GM23338 (cell line): ENCODE measurements around the gene COX17. TPM values are rescaled to one million over a fixed set of nuclear protein-coding genes. Genes with fewer than 3 reads are reported as not detected.

ENCODE experiments used
- ATAC-seq: fragments of 200-7000 bp; cut with Tn5 transposase; 3 replicates; pipeline ENCODE4 v1.9.1; 2020
- DNase-seq: peaks from one replicate; pipeline ENCODE4 v3.0.0-alpha.2; 2015; ENCODE audit warnings: low spot score
- H2AFZ ChIP-seq: fragments of 200-600 bp; sonication (generic); 2 replicates; pipeline ENCODE4 v1.8.0; 2016; ENCODE audit warnings: antibody characterized with exemption, mild to moderate bottlenecking, moderate library complexity
- H3F3A ChIP-seq: fragments of 200-600 bp; sonication (generic); replicated peaks from 2 replicates; pipeline ENCODE4 v1.8.0; 2017; ENCODE audit warnings: antibody characterized with exemption, mixed run types, low read depth
- H3K27ac ChIP-seq: fragments of 200-600 bp; sonication (generic); 2 replicates; pipeline ENCODE4 v1.6.1; 2016; ENCODE audit warnings: low read depth
- H3K27me3 ChIP-seq: fragments of 200-600 bp; sonication (generic); 2 replicates; pipeline ENCODE4 v1.8.0; 2016; ENCODE audit warnings: mild to moderate bottlenecking, mixed run types, moderate library complexity; ENCODE audit not compliant: insufficient read depth
- H3K36me3 ChIP-seq: fragments of 200-600 bp; sonication (generic); 2 replicates; pipeline ENCODE4 v1.8.0; 2016; ENCODE audit warnings: mild to moderate bottlenecking; ENCODE audit not compliant: insufficient read depth
- H3K4me1 ChIP-seq: fragments of 200-600 bp; sonication (generic); 2 replicates; pipeline ENCODE4 v1.8.0; 2016; ENCODE audit warnings: mild to moderate bottlenecking, moderate library complexity; ENCODE audit not compliant: insufficient read depth
- H3K4me2 ChIP-seq: fragments of 200-600 bp; sonication (generic); 2 replicates; pipeline ENCODE4 v1.7.1; 2017; ENCODE audit warnings: mixed run types
- H3K4me3 ChIP-seq: fragments of 200-600 bp; sonication (generic); 2 replicates; pipeline ENCODE4 v1.6.1; 2016; ENCODE audit warnings: mixed run types
- H3K79me2 ChIP-seq: fragments of 200-600 bp; sonication (generic); replicated peaks from 2 replicates; pipeline ENCODE4 v1.8.0; 2017; ENCODE audit warnings: mild to moderate bottlenecking; ENCODE audit not compliant: insufficient read depth
- H3K9me2 ChIP-seq: fragments of 200-600 bp; sonication (generic); 2 replicates; pipeline ENCODE4 v1.8.0; 2017; ENCODE audit not compliant: insufficient read depth
- H4K20me1 ChIP-seq: fragments of 200-600 bp; sonication (generic); replicated peaks from 2 replicates; pipeline ENCODE4 v1.8.0; 2017; ENCODE audit warnings: mild to moderate bottlenecking; ENCODE audit not compliant: insufficient read depth
- H3K27ac Mint-ChIP-seq: 2 replicates; pipeline ENCODE4 v1.8.0; 2020; ENCODE audit warnings: inconsistent platforms, mild to moderate bottlenecking, moderate library complexity, mixed read lengths
- H3K27me3 Mint-ChIP-seq: 3 replicates; pipeline ENCODE4 v1.8.0; 2022; ENCODE audit warnings: low read depth, mild to moderate bottlenecking, moderate library complexity, mixed read lengths, inconsistent platforms; ENCODE audit not compliant: insufficient read depth, poor library complexity
- H3K36me3 Mint-ChIP-seq: 3 replicates; pipeline ENCODE4 v1.8.0; 2021; ENCODE audit warnings: low read depth, mild to moderate bottlenecking, inconsistent platforms, moderate library complexity, mixed read lengths
- H3K4me1 Mint-ChIP-seq: 3 replicates; pipeline ENCODE4 v1.8.0; 2020; ENCODE audit warnings: mild to moderate bottlenecking, inconsistent platforms, mixed read lengths
- H3K4me3 Mint-ChIP-seq: 3 replicates; pipeline ENCODE4 v1.8.0; 2021; ENCODE audit warnings: moderate library complexity, mild to moderate bottlenecking, inconsistent platforms, mixed read lengths
- H3K9me3 Mint-ChIP-seq: 3 replicates; pipeline ENCODE4 v1.8.0; 2020; ENCODE audit warnings: moderate library complexity, mild to moderate bottlenecking, inconsistent platforms, mixed read lengths
- CTCF ChIP-seq, 2 experiments: fragments of 200-600 bp in 1 of 2; sonication (generic) in 1 of 2; conservative IDR thresholded peaks; 2 replicates each; pipeline versions ENCODE4 v1.5.1 to v1.6.1; 2016 to 2017; ENCODE audit warnings: antibody characterized with exemption in 2 of 2, low read depth in 2 of 2, mild to moderate bottlenecking in 2 of 2, moderate library complexity in 1 of 2
- EZH2 ChIP-seq: fragments of 200-600 bp; sonication (generic); IDR thresholded peaks from one replicate; pipeline ENCODE4 v1.8.0; 2017; ENCODE audit warnings: antibody characterized with exemption, mild to moderate bottlenecking, low read depth; ENCODE audit not compliant: unreplicated experiment
- EZH2phosphoT487 ChIP-seq: fragments of 200-600 bp; sonication (generic); IDR thresholded peaks from one replicate; pipeline ENCODE4 v1.8.1; 2018; ENCODE audit warnings: antibody characterized with exemption; ENCODE audit not compliant: unreplicated experiment
- JUNB ChIP-seq: IDR thresholded peaks from one replicate; pipeline ENCODE4 v1.6.1; 2016; ENCODE audit warnings: antibody characterized with exemption; ENCODE audit not compliant: unreplicated experiment
- NANOG ChIP-seq: IDR thresholded peaks from 2 replicates; pipeline ENCODE4 v1.6.1; 2016; ENCODE audit warnings: antibody characterized with exemption, borderline replicate concordance
- POLR2AphosphoS5 ChIP-seq: IDR thresholded peaks from 2 replicates; pipeline ENCODE4 v1.6.1; 2016; ENCODE audit warnings: antibody characterized with exemption, low read depth
- REST ChIP-seq: IDR thresholded peaks from one replicate; pipeline ENCODE4 v1.6.1; 2018; ENCODE audit warnings: antibody characterized with exemption; ENCODE audit not compliant: unreplicated experiment
- ZNF114 ChIP-seq: fragments of 250-450 bp; sonication (Bioruptor Pico); IDR thresholded peaks from 2 replicates; pipeline ENCODE4 v1.5.0; 2020; ENCODE audit warnings: mild to moderate bottlenecking, moderate library complexity
- polyA plus RNA-seq: library from polyadenylated mRNA; unstranded; fragments of >200 nt; fragmentation: Nextera tagmentation; extraction: Ambion mirVana; gene quantifications from 2 replicates; pipeline ENCODE4 v1.2.1, GENCODE V29; 2016
- total RNA-seq: library from RNA; depleted of rRNA; stranded (reverse); fragments of >200 nt; shearing (Covaris generic); gene quantifications from 2 replicates; pipeline ENCODE4 v1.2.3, GENCODE V29; 2014
- TF ChIP-seq, protein P1 (sequence below): fragments of 250-450 bp; sonication (Bioruptor Pico); IDR thresholded peaks from 2 replicates; pipeline ENCODE4 v1.5.0; 2020; ENCODE audit warnings: mild to moderate bottlenecking, moderate library complexity

COX17 gene
- total and polyA plus RNA-seq, 2 experiments from 2014 or later: 24.0 to 324 TPM

- no peak overlapping the region for H3K27ac ChIP-seq
- peak overlapping the region; percentile 86 for H2AFZ ChIP-seq
- no peak overlapping the region for H3K4me3 ChIP-seq
- no peaks in the 10 kb centered on the region for H3K36me3 ChIP-seq
- no peaks in the 10 kb centered on the region for H4K20me1 ChIP-seq
- no peaks in the 10 kb centered on the region for H3K4me1 ChIP-seq
- H3K27me3 ChIP-seq: no peaks in the 10 kb centered on the region
- no peaks in the 10 kb centered on the region for H3F3A ChIP-seq
- no peak for DNase-seq
- no peaks in the 10 kb centered on the region for H3K9me3 Mint-ChIP-seq
- peak; percentile 63 for ATAC-seq
- no peaks in the 10 kb centered on the region for H3K79me2 ChIP-seq
- H3K27me3 Mint-ChIP-seq: no peaks in the 10 kb centered on the region
- no peaks in the 10 kb centered on the region for H3K9me2 ChIP-seq
- no peak overlapping the region for H3K4me3 Mint-ChIP-seq
- H3K36me3 Mint-ChIP-seq: no peaks in the 10 kb centered on the region
- TF ChIP-seq CTCF (conservative IDR thresholded peaks at IDR 0.05; ENCODE audit: low read depth in 2 of 2) (no peak), EZH2 (no peak), NANOG (no peak), EZH2phosphoT487 (no peak), POLR2AphosphoS5 (no peak), REST (no peak), ZNF114 (CRISPR knock-in tag) (no peak)
- H3K4me1 Mint-ChIP-seq: peaks cover 19% of the 10 kb centered on the region
- 0 out of 2 replicates have a peak overlapping the region, but pooled peaks have one; percentile 21 for H3K27ac Mint-ChIP-seq
- no peak overlapping the region for H3K4me2 ChIP-seq
Measured at GRCh38 chr3:119630128-119630879, 46.9 kb downstream of the COX17 start.

DNA sequence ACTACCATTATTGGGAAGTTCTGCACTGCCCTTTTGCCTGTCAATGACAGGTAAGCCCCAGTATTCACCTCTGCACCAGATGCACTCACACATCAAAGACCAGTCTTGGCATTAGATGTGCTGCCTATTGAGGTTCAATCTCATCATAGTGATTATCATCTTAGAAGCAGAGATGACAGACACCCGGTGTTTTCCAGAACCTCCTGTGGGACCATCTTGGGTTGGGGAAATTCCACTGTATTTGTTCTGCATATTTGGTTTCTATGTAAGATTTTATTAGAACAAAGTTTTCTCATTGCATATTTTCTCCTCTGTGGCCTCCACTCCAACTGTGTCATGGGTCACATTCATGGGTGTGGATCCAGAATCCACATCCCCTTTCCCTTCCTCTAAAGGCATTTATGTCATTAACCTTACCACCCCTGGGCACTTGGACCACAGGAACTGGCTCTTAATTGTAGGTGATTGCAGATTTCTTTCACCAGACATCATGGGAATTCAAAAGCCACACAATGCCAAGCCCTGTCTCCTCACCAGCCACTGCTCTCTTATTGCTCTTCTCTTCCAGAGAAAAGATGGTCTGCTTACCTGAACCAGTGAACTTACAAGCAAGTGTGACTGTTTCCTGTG is 48.3 kb downstream of the COX17 start:
- Mint-ChIP-seq H3K4me1 (peaks cover 21% of the 10 kb centered on the region), H3K27ac (no peak overlapping the region), H3K36me3 (no peaks in the 10 kb centered on the region), H3K9me3 (no peaks in the 10 kb centered on the region), H3K27me3 (peaks cover 2% of the 10 kb centered on the region), H3K4me3 (no peak overlapping the region)
- DNase-seq (no peak), ATAC-seq (no peak)
- no peaks in the 10 kb centered on the region for H3K36me3 ChIP-seq
- H3F3A ChIP-seq: no peaks in the 10 kb centered on the region
- no peak overlapping the region for H3K4me3 ChIP-seq
- no peaks in the 10 kb centered on the region for H4K20me1 ChIP-seq
- no peaks in the 10 kb centered on the region for H3K4me1 ChIP-seq
- no peak overlapping the region for H2AFZ ChIP-seq
- H3K4me2 ChIP-seq: no peak overlapping the region
- no peaks in the 10 kb centered on the region for H3K27me3 ChIP-seq
- H3K9me2 ChIP-seq: no peaks in the 10 kb centered on the region
- no peak overlapping the region for H3K27ac ChIP-seq
- no peaks in the 10 kb centered on the region for H3K79me2 ChIP-seq
- no peak for TF ChIP-seq JUNB
- TF ChIP-seq, protein P1, sequence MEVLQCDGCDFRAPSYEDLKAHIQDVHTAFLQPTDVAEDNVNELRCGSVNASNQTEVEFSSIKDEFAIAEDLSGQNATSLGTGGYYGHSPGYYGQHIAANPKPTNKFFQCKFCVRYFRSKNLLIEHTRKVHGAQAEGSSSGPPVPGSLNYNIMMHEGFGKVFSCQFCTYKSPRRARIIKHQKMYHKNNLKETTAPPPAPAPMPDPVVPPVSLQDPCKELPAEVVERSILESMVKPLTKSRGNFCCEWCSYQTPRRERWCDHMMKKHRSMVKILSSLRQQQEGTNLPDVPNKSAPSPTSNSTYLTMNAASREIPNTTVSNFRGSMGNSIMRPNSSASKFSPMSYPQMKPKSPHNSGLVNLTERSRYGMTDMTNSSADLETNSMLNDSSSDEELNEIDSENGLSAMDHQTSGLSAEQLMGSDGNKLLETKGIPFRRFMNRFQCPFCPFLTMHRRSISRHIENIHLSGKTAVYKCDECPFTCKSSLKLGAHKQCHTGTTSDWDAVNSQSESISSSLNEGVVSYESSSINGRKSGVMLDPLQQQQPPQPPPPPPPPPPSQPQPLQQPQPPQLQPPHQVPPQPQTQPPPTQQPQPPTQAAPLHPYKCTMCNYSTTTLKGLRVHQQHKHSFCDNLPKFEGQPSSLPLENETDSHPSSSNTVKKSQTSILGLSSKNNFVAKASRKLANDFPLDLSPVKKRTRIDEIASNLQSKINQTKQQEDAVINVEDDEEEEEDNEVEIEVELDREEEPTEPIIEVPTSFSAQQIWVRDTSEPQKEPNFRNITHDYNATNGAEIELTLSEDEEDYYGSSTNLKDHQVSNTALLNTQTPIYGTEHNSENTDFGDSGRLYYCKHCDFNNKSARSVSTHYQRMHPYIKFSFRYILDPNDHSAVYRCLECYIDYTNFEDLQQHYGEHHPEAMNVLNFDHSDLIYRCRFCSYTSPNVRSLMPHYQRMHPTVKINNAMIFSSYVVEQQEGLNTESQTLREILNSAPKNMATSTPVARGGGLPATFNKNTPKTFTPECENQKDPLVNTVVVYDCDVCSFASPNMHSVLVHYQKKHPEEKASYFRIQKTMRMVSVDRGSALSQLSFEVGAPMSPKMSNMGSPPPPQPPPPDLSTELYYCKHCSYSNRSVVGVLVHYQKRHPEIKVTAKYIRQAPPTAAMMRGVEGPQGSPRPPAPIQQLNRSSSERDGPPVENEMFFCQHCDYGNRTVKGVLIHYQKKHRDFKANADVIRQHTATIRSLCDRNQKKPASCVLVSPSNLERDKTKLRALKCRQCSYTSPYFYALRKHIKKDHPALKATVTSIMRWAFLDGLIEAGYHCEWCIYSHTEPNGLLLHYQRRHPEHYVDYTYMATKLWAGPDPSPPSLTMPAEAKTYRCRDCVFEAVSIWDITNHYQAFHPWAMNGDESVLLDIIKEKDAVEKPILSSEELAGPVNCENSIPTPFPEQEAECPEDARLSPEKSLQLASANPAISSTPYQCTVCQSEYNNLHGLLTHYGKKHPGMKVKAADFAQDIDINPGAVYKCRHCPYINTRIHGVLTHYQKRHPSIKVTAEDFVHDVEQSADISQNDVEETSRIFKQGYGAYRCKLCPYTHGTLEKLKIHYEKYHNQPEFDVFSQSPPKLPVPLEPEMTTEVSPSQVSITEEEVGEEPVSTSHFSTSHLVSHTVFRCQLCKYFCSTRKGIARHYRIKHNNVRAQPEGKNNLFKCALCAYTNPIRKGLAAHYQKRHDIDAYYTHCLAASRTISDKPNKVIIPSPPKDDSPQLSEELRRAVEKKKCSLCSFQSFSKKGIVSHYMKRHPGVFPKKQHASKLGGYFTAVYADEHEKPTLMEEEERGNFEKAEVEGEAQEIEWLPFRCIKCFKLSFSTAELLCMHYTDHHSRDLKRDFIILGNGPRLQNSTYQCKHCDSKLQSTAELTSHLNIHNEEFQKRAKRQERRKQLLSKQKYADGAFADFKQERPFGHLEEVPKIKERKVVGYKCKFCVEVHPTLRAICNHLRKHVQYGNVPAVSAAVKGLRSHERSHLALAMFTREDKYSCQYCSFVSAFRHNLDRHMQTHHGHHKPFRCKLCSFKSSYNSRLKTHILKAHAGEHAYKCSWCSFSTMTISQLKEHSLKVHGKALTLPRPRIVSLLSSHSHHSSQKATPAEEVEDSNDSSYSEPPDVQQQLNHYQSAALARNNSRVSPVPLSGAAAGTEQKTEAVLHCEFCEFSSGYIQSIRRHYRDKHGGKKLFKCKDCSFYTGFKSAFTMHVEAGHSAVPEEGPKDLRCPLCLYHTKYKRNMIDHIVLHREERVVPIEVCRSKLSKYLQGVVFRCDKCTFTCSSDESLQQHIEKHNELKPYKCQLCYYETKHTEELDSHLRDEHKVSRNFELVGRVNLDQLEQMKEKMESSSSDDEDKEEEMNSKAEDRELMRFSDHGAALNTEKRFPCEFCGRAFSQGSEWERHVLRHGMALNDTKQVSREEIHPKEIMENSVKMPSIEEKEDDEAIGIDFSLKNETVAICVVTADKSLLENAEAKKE (CRISPR knock-in tag): no peak
- TF ChIP-seq POLR2AphosphoS5: no peak
- no peak for TF ChIP-seq EZH2phosphoT487
